K562 (cell line): ENCODE measurements around the gene NFKB2. TPM values are rescaled to one million over a fixed set of nuclear protein-coding genes. Genes with fewer than 3 reads are reported as not detected.

Experiments
- ATAC-seq: fragments of 200-7000 bp; cut with Tn5 transposase; 3 replicates; pipeline ENCODE4 v1.9.1; 2020; ENCODE audit warnings: moderate library complexity
- BruUV-seq: library from RNA; stranded (reverse); fragments of 400-500 nt; replicated peaks from 2 replicates; lab custom pipeline; 2021; lab: Mats Ljungman, UMichigan
- CTCF ChIA-PET: fragments of 300-600 bp; formaldehyde crosslinking; extraction: SDS; loops from one replicate; lab custom pipeline; 2021; ENCODE audit warnings: low intra/inter-chr PET ratio; lab: Yijun Ruan, JAX
- POLR2A ChIA-PET: fragments of 300-600, 350-650 bp; sonication (Branson Sonifier 250); formaldehyde crosslinking; extraction: SDS; loops from one replicate; lab custom pipeline; 2021; ENCODE audit warnings: antibody characterized with exemption, inconsistent platforms; lab: Yijun Ruan, JAX
- DNase-seq, 4 experiments: peaks; one replicate each; pipeline versions ENCODE4 v3.0.0 to v3.0.0-alpha.2; 2011 to 2018; ENCODE audit warnings: low spot score in 3 of 4, mixed read lengths in 3 of 4; ENCODE audit errors: extremely low read depth in 1 of 4
- FAIRE-seq: peaks from 2 replicates; lab custom pipeline; 2011; peaks lifted over from hg19 to GRCh38; lab: Jason Lieb, UNC
- H2AFZ ChIP-seq: 2 replicates; pipeline ENCODE4 v1.6.0; 2011; ENCODE audit warnings: low read depth, low read length, control low read depth, inconsistent platforms
- H3K27ac ChIP-seq: fragments of 200-600 bp; 3 replicates; pipeline ENCODE4 v1.8.0; 2011; ENCODE audit warnings: low read depth, mild to moderate bottlenecking, control low read depth, inconsistent platforms, low read length, moderate library complexity, mixed read lengths; ENCODE audit errors: extremely low read depth
- H3K27me3 ChIP-seq, 2 experiments: fragments of 300-600 bp in 1 of 2; 2 replicates in 1 of 2; 3 replicates in 1 of 2; pipeline versions ENCODE4 v1.6.0 to v1.8.0; 2011; ENCODE audit warnings: inconsistent platforms in 2 of 2, low read length in 2 of 2, mild to moderate bottlenecking in 1 of 2, mixed read lengths in 1 of 2, moderate library complexity in 1 of 2; ENCODE audit not compliant: control insufficient read depth in 2 of 2, insufficient read depth in 2 of 2
- H3K36me3 ChIP-seq: fragments of 300-600 bp; 3 replicates; pipeline ENCODE4 v1.8.0; 2011; ENCODE audit warnings: mild to moderate bottlenecking, low read length, inconsistent platforms; ENCODE audit not compliant: control insufficient read depth, insufficient read depth
- H3K4me1 ChIP-seq, 2 experiments: fragments of 200-600 bp in 1 of 2; replicated peaks in 1 of 2; 2 replicates in 1 of 2; 3 replicates in 1 of 2; pipeline versions ENCODE4 v1.5.1 to v1.8.0; 2011; ENCODE audit warnings: inconsistent platforms in 2 of 2, low read length in 2 of 2, mild to moderate bottlenecking in 1 of 2, mixed read lengths in 1 of 2, moderate library complexity in 1 of 2; ENCODE audit not compliant: control insufficient read depth in 2 of 2, insufficient read depth in 2 of 2
- H3K4me2 ChIP-seq: 2 replicates; pipeline ENCODE4 v1.6.1; 2011; ENCODE audit warnings: low read length, control low read depth, inconsistent platforms, mixed read lengths; ENCODE audit not compliant: insufficient read depth
- H3K4me3 ChIP-seq: fragments of 200-600 bp; sonication (generic), shearing (Covaris generic); 2 replicates; pipeline ENCODE4 v1.5.1; 2016; ENCODE audit warnings: control low read depth, inconsistent platforms
- H3K79me2 ChIP-seq: fragments of 200-600 bp; 3 replicates; pipeline ENCODE4 v1.8.0; 2011; ENCODE audit warnings: low read length, inconsistent platforms; ENCODE audit not compliant: control insufficient read depth, insufficient read depth
- H3K9ac ChIP-seq, 2 experiments: 2 replicates each; pipeline versions ENCODE4 v1.6.0 to v1.6.1; 2011; ENCODE audit warnings: low read depth in 2 of 2, low read length in 2 of 2, control low read depth in 1 of 2, inconsistent platforms in 1 of 2, mild to moderate bottlenecking in 1 of 2, mixed read lengths in 1 of 2; ENCODE audit not compliant: insufficient read depth in 1 of 2
- H3K9me1 ChIP-seq: one replicate; pipeline ENCODE4 v1.6.0; 2011; ENCODE audit warnings: inconsistent platforms, mild to moderate bottlenecking, low read length, moderate library complexity; ENCODE audit not compliant: control insufficient read depth, insufficient read depth
- H3K9me3 ChIP-seq: replicated peaks from 2 replicates; pipeline ENCODE4 v1.5.1; 2011; ENCODE audit warnings: low read depth, low read length, inconsistent platforms; ENCODE audit not compliant: control insufficient read depth, insufficient read depth
- H4K20me1 ChIP-seq: replicated peaks from 2 replicates; pipeline ENCODE4 v1.6.1; 2011; ENCODE audit warnings: low read length, inconsistent platforms, mixed read lengths; ENCODE audit not compliant: control insufficient read depth, insufficient read depth
- ARNT ChIP-seq, 2 experiments: fragments of 450-650 bp; IDR thresholded peaks; 2 replicates each; pipeline ENCODE4 v1.6.1; 2016; ENCODE audit warnings: mild to moderate bottlenecking in 1 of 2
- FOXJ2 ChIP-seq: fragments of 200-800 bp; sonication (Bioruptor generic); IDR thresholded peaks from 2 replicates; pipeline ENCODE4 v1.6.1; 2016; ENCODE audit warnings: missing genetic modification characterization, missing compliant biosample characterization
- TARDBP ChIP-seq: fragments of 450-650 bp; IDR thresholded peaks from 2 replicates; pipeline ENCODE4 v1.6.1; 2016
- WGBS: fragments of 100-300 bp; shearing (Covaris generic); methylation state at CpG from one replicate; pipeline ENCODE4 v1.1.6; 2016; ENCODE audit warnings: low coverage, mixed read lengths; ENCODE audit not compliant: insufficient coverage; ENCODE audit errors: missing lambda C conversion rate; 5-methylcytosine and 5-hydroxymethylcytosine counted together
- in situ Hi-C: fragments of 300-500 bp; cut with MboI; formaldehyde crosslinking; loops from 4 replicates; pipeline ENCODE4 v1.15.0; 2018; ENCODE audit warnings: inconsistent platforms, mixed read lengths
- intact Hi-C: fragments of 100-400 bp; cut with micrococcal nuclease; formaldehyde crosslinking; loops from 2 replicates; pipeline ENCODE4 v1.14.2; 2022
- polyA plus RNA-seq, 8 experiments: library from polyadenylated mRNA; depleted of rRNA in 4 of 8; stranded (reverse) in 5 of 8; unstranded in 3 of 8; fragments of >200 nt; fragmentation: Nextera tagmentation in 2 of 8; fragmentation: Illumina TruSeq in 1 of 8; extraction: Ambion mirVana in 2 of 8; extraction: Trizol in 1 of 8; gene quantifications; 2 replicates each; pipeline versions ENCODE4 v1.2.1 to v1.2.3, GENCODE V29; 2011 to 2014; ENCODE audit warnings: inconsistent platforms in 1 of 8, missing spikeins in 1 of 8
- total RNA-seq, 7 experiments: library from RNA; depleted of rRNA in 6 of 7; stranded (reverse); fragments of >200 nt in 6 of 7; fragmentation: Illumina TruSeq in 2 of 7; extraction: Trizol in 2 of 7; gene quantifications; 2 replicates each; pipeline versions ENCODE4 v1.2.1 to v1.2.3, GENCODE V29; 2011 to 2021; ENCODE audit warnings: low replicate concordance in 1 of 7

The NFKB2 gene
- total and polyA plus RNA-seq, 9 of the 15 experiments (the other 6 are each of a cell fraction or from before 2014, with no cell fraction given) = 0.07 to 20.3 (median 7.9) TPM

GRCh38 chr10:102398172-102399020 lies 2.9 kb downstream of the NFKB2 start:
- Histone ChIP-seq H3K4me2 (no peak overlapping the region), H3K79me2 (peaks cover 7% of the 10 kb centered on the region; the same call in 1 of the 3 replicates), H3K27ac (no peak overlapping the region), H3K27me3 (no peaks in the 10 kb centered on the region), H4K20me1 (no peaks in the 10 kb centered on the region), H2AFZ (no peak overlapping the region), H3K4me1 (peaks cover 14 to 61% of the 10 kb centered on the region in 2 experiments; a peak in 4 of 5 replicates), H3K36me3 (peaks cover 16% of the 10 kb centered on the region; the same call in 1 of the 3 replicates), H3K9me3 (no peaks in the 10 kb centered on the region), H3K9me1 (no peaks in the 10 kb centered on the region), H3K4me3 (no peak overlapping the region), H3K9ac (no peak overlapping the region)
- ATAC-seq (no peak), DNase-seq (no peak), FAIRE-seq (no peak)
- TF ChIP-seq ARNT (IDR thresholded peaks at IDR 0.05) = no peak
- no peak for TF ChIP-seq TARDBP
- no peak for TF ChIP-seq FOXJ2 (tag)
- WGBS = 88% methylated on average over 15 of the region's 21 CpGs
- intact Hi-C loops (loop anchor here (1.0 to 5.0 kb wide), 2 partner anchors 167 to 231 kb away; no protein-coding TSS in a partner anchor), in situ Hi-C loops (loop anchor here (25.0 kb wide), 1 partner anchor 189 kb away; no protein-coding TSS in a partner anchor)
- POLR2A ChIA-PET = interaction anchor here (1.1 kb wide), 2 partner anchors 146 to 168 kb away, joined by 3 to 4 read pairs; no protein-coding TSS in a partner anchor
- CTCF ChIA-PET = interaction anchor here (1.2 to 2.0 kb wide), 2 partner anchors 80 to 169 kb away, joined by 6 to 12 read pairs; no protein-coding TSS in a partner anchor
- BruUV-seq = no TSS peak
